C4-2B (cell line): ENCODE data around the gene POLR2E.

Source experiments
- H3K27ac ChIP-seq: fragments of 450-650 bp; 2 replicates; pipeline ENCODE4 v1.5.1; 2017
- ZFX ChIP-seq: fragments of 450-650 bp; IDR thresholded peaks from 2 replicates; pipeline ENCODE4 v1.6.1; 2017
- TF ChIP-seq, protein P1 (sequence below): fragments of 450-650 bp; conservative IDR thresholded peaks from 2 replicates; pipeline ENCODE4 v1.5.1; 2017; ENCODE audit warnings: mild to moderate bottlenecking

Gene POLR2E

DNA sequence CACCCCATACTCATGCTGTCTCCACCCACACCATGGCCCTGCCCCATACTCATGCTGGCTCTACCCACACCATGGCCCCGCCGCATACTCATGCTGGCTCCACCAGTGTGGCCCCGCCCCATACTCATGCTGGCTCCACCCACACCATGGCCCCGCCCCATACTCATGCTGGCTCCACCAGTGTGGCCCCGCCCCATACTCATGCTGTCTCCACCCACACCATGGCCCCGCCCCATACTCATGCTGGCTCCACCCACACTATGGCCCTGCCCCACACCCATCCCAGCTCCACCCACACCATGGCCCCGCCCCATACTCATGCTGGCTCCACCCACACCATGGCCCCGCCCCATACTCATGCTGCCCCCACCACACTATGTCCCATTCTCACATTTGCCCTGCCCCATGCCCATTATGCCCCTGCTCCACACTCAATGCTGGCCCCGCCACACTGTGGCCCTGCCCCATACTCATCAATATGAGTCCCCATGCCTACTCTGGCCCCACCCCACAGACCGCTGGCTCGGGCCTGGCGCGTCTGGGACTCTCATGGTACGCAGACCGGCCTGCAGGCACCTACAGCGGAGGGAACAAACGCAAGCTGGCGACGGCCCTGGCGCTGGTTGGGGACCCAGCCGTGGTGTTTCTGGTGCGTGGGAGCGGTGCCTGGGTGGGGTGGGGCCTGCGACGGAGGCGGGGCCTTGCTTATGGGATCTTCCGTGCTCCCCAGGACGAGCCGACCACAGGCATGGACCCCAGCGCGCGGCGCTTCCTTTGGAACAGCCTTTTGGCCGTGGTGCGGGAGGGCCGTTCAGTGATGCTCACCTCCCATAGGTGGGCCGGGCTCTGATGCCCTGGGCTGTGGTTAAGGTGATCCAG lies 31.9 kb downstream of the POLR2E start:
- no peak overlapping the region for H3K27ac ChIP-seq
- TF ChIP-seq, protein P1, sequence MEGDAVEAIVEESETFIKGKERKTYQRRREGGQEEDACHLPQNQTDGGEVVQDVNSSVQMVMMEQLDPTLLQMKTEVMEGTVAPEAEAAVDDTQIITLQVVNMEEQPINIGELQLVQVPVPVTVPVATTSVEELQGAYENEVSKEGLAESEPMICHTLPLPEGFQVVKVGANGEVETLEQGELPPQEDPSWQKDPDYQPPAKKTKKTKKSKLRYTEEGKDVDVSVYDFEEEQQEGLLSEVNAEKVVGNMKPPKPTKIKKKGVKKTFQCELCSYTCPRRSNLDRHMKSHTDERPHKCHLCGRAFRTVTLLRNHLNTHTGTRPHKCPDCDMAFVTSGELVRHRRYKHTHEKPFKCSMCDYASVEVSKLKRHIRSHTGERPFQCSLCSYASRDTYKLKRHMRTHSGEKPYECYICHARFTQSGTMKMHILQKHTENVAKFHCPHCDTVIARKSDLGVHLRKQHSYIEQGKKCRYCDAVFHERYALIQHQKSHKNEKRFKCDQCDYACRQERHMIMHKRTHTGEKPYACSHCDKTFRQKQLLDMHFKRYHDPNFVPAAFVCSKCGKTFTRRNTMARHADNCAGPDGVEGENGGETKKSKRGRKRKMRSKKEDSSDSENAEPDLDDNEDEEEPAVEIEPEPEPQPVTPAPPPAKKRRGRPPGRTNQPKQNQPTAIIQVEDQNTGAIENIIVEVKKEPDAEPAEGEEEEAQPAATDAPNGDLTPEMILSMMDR, result no peak
- TF ChIP-seq ZFX, result no peak

DNA sequence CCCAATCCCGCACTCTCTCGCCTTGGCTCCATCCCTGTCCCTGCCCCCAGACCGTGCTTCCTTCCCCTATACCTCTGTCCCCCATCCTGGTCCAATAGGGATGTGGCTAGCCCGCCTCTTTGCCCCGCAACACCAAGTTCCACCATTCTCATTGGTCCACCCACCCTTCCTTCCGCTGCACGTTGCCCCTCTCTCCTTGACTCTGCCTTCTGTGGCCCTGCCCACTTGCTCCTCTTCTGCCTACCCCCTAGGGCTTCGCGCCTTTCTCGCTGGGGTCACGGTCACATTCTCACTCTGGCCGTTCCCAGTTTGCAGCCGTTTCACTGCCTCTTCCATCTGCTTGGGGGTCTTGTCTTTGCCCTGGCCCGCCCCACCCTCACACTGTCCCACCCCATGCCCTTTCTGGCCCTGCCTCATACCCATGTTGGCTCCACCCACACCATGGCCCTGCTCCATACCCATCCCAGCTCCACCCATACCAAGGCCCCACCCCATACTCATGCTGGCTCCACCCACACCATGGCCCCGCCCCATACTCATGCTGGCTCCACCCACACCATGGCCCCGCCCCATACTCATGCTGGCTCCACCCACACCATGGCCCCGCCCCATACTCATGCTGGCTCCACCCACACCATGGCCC lies 32.7 kb downstream of the POLR2E start:
- no peak for TF ChIP-seq ZFX
- TF ChIP-seq, protein P1, result no peak
- no peak overlapping the region for H3K27ac ChIP-seq

GRCh38 chr19:1061987-1062386 lies 33.2 kb downstream of the POLR2E start:
- H3K27ac ChIP-seq, result no peak overlapping the region
- TF ChIP-seq, protein P1, result no peak
- no peak for TF ChIP-seq ZFX

DNA sequence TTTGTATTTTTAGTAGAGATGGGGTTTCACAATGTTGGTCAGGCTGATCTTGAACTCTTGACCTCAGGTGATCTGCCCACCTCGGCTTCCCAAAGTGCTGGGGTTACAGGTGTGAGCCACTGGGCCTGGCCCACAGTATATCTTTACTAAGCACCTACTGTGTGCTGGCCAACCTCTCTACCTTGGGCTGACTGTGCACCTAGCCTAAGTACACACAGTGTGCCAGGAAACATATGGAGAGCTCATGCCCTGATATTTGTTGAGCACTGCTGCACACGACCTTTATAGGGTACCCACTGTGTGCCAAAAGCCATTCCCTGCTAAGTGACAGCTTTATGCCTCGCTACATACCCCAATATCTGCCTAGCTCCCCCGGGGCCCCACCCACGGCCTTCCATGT lies 34.5 kb downstream of the POLR2E start:
- H3K27ac ChIP-seq, result no peak overlapping the region
- TF ChIP-seq, protein P1, result no peak
- no peak for TF ChIP-seq ZFX

- TF ChIP-seq ZFX, result no peak
- TF ChIP-seq, protein P1, result no peak
- no peak overlapping the region for H3K27ac ChIP-seq
Measured at GRCh38 chr19:1058112-1058511, 37.1 kb downstream of the POLR2E start.

GRCh38 chr19:1057176-1057855 lies 37.9 kb downstream of the POLR2E start:
- no peak overlapping the region for H3K27ac ChIP-seq
- TF ChIP-seq, protein P1, result no peak
- no peak for TF ChIP-seq ZFX
